ENCODE results near the gene BID.

Gene BID

GRCh38 chr22:17774206-17774925 is at the start of gene BID:
Gene BID, minus strand, starts transcription at chr22:17774469. Its CDS starts 24,353 bp downstream, at chr22:17750116.
- DNase-seq (ENCODE audit: low spot score), result no peak

- DNase-seq (ENCODE audit: low spot score), result no peak
Observed at GRCh38 chr22:17823964-17824363, 49.7 kb upstream of the BID start.

GRCh38 chr22:17823226-17823625 is 49.0 kb upstream of the BID start:
- no peak for DNase-seq (ENCODE audit: low spot score)

GRCh38 chr22:17822087-17822486 is 47.8 kb upstream of the BID start:
- no peak for DNase-seq (ENCODE audit: low spot score)

- no peak for DNase-seq (ENCODE audit: low spot score)
Observed at GRCh38 chr22:17820879-17821439, 46.7 kb upstream of the BID start.

- DNase-seq (ENCODE audit: low spot score), result no peak
Observed at GRCh38 chr22:17818649-17819048, 44.4 kb upstream of the BID start.

GRCh38 chr22:17818180-17818579 is 43.9 kb upstream of the BID start:
- no peak for DNase-seq (ENCODE audit: low spot score)

GRCh38 chr22:17817511-17818065 is 43.3 kb upstream of the BID start:
- DNase-seq (ENCODE audit: low spot score), result no peak

- no peak for DNase-seq (ENCODE audit: low spot score)
Observed at GRCh38 chr22:17817079-17817478, 42.8 kb upstream of the BID start.

- DNase-seq (ENCODE audit: low spot score), result no peak
Observed at GRCh38 chr22:17816649-17817048, 42.4 kb upstream of the BID start.

- DNase-seq (ENCODE audit: low spot score), result no peak
Observed at GRCh38 chr22:17815703-17816254, 41.5 kb upstream of the BID start.

- DNase-seq (ENCODE audit: low spot score), result no peak
Observed at GRCh38 chr22:17814830-17815229, 40.6 kb upstream of the BID start.

GRCh38 chr22:17814084-17814483 is 39.8 kb upstream of the BID start:
- no peak for DNase-seq (ENCODE audit: low spot score)

GRCh38 chr22:17811119-17811518 is 36.9 kb upstream of the BID start:
- DNase-seq (ENCODE audit: low spot score), result no peak

- DNase-seq (ENCODE audit: low spot score), result no peak
Observed at GRCh38 chr22:17810570-17811116, 36.4 kb upstream of the BID start.

- DNase-seq (ENCODE audit: low spot score), result no peak
Observed at GRCh38 chr22:17808693-17809403, 34.6 kb upstream of the BID start.

- no peak for DNase-seq (ENCODE audit: low spot score)
Observed at GRCh38 chr22:17807578-17808410, 33.5 kb upstream of the BID start.

GRCh38 chr22:17807086-17807485 is 32.8 kb upstream of the BID start:
- no peak for DNase-seq (ENCODE audit: low spot score)

GRCh38 chr22:17806437-17806836 is 32.2 kb upstream of the BID start:
- no peak for DNase-seq (ENCODE audit: low spot score)

GRCh38 chr22:17804331-17805080 is 30.2 kb upstream of the BID start:
- DNase-seq (ENCODE audit: low spot score), result no peak
